ENCODE measurements around the gene RBM17. TPM values are rescaled to one million over a fixed set of nuclear protein-coding genes. Genes with fewer than 3 reads are reported as not detected.

RBM17 gene
- total RNA-seq, 1 experiment from 2014 or later: 160 TPM

DNA sequence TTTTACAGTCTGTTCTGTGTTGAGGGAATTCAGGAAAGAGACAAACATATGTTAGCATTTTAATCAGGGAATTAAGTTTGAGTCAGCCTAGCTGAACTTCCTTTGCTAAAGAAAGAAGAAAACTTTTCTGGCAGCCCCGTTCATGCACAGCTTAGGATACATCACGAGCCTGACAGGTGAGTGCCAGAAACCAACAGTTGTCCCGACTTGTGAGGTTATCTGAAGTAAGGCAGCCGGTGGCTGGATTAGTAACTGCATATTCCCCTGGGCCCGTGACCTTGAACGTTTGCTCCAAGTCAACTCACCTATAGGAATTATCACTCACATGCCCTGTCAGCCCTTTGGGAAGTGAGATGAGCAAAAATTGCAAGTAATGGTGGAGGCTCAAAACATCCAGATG lies 24.1 kb downstream of the RBM17 start (continued):
- TF ChIP-seq, protein P1, sequence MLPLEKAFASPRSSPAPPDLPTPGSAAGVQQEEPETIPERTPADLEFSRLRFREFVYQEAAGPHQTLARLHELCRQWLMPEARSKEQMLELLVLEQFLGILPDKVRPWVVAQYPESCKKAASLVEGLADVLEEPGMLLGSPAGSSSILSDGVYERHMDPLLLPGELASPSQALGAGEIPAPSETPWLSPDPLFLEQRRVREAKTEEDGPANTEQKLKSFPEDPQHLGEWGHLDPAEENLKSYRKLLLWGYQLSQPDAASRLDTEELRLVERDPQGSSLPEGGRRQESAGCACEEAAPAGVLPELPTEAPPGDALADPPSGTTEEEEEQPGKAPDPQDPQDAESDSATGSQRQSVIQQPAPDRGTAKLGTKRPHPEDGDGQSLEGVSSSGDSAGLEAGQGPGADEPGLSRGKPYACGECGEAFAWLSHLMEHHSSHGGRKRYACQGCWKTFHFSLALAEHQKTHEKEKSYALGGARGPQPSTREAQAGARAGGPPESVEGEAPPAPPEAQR (CRISPR knock-in tag; IDR thresholded peaks at IDR 0.05): no peak
- TF ChIP-seq, protein P2, sequence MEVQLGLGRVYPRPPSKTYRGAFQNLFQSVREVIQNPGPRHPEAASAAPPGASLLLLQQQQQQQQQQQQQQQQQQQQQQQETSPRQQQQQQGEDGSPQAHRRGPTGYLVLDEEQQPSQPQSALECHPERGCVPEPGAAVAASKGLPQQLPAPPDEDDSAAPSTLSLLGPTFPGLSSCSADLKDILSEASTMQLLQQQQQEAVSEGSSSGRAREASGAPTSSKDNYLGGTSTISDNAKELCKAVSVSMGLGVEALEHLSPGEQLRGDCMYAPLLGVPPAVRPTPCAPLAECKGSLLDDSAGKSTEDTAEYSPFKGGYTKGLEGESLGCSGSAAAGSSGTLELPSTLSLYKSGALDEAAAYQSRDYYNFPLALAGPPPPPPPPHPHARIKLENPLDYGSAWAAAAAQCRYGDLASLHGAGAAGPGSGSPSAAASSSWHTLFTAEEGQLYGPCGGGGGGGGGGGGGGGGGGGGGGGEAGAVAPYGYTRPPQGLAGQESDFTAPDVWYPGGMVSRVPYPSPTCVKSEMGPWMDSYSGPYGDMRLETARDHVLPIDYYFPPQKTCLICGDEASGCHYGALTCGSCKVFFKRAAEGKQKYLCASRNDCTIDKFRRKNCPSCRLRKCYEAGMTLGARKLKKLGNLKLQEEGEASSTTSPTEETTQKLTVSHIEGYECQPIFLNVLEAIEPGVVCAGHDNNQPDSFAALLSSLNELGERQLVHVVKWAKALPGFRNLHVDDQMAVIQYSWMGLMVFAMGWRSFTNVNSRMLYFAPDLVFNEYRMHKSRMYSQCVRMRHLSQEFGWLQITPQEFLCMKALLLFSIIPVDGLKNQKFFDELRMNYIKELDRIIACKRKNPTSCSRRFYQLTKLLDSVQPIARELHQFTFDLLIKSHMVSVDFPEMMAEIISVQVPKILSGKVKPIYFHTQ (CRISPR knock-in tag; IDR thresholded peaks at IDR 0.05): no peak
- TF ChIP-seq GRHL2 (CRISPR knock-in tag; IDR thresholded peaks at IDR 0.05; ENCODE audit: insufficient replicate concordance, severe bottlenecking) (no peak), CREM (CRISPR knock-in tag; IDR thresholded peaks at IDR 0.05) (no peak), TP53 (CRISPR knock-in tag; IDR thresholded peaks at IDR 0.05) (no peak), GABPB1 (CRISPR knock-in tag; IDR thresholded peaks at IDR 0.05) (no peak)
- TF ChIP-seq, protein P3, sequence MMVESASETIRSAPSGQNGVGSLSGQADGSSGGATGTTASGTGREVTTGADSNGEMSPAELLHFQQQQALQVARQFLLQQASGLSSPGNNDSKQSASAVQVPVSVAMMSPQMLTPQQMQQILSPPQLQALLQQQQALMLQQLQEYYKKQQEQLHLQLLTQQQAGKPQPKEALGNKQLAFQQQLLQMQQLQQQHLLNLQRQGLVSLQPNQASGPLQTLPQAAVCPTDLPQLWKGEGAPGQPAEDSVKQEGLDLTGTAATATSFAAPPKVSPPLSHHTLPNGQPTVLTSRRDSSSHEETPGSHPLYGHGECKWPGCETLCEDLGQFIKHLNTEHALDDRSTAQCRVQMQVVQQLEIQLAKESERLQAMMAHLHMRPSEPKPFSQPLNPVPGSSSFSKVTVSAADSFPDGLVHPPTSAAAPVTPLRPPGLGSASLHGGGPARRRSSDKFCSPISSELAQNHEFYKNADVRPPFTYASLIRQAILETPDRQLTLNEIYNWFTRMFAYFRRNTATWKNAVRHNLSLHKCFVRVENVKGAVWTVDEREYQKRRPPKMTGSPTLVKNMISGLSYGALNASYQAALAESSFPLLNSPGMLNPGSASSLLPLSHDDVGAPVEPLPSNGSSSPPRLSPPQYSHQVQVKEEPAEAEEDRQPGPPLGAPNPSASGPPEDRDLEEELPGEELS (CRISPR knock-in tag; IDR thresholded peaks at IDR 0.05): no peak

DNA sequence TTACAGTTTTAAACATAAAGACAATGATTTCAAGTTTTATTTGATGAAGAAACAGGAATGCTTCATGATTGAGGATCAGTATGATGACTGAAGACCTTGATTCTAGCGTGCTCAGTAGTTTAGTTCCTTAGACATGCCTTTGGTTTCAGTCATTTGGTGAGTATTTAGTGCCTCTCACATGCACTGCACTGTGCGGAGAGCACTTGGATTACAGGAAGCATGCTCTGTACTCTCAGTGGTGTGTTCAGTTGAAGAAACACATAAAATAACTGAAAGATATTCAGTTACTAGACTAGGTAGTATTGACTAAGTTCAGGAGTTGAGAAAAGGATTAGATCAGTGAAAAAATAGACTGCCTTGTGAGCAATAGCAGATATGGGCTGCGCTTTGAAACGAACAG lies 25.5 kb downstream of the RBM17 start:
- no peak for ATAC-seq
- no peaks in the 10 kb centered on the region for H3K27me3 Mint-ChIP-seq (ENCODE audit: low read depth)
- no peak for TF ChIP-seq SMAD3 (CRISPR knock-in tag; IDR thresholded peaks at IDR 0.05; ENCODE audit: borderline replicate concordance)
- no peak for TF ChIP-seq FOXJ3 (CRISPR knock-in tag; IDR thresholded peaks at IDR 0.05; ENCODE audit: borderline replicate concordance)
- TF ChIP-seq, protein P4, sequence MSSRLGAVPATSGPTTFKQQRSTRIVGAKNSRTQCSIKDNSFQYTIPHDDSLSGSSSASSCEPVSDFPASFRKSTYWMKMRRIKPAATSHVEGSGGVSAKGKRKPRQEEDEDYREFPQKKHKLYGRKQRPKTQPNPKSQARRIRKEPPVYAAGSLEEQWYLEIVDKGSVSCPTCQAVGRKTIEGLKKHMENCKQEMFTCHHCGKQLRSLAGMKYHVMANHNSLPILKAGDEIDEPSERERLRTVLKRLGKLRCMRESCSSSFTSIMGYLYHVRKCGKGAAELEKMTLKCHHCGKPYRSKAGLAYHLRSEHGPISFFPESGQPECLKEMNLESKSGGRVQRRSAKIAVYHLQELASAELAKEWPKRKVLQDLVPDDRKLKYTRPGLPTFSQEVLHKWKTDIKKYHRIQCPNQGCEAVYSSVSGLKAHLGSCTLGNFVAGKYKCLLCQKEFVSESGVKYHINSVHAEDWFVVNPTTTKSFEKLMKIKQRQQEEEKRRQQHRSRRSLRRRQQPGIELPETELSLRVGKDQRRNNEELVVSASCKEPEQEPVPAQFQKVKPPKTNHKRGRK (CRISPR knock-in tag; IDR thresholded peaks at IDR 0.05; ENCODE audit: borderline replicate concordance): no peak
- TF ChIP-seq CREM (CRISPR knock-in tag; IDR thresholded peaks at IDR 0.05): no peak
- no peak for TF ChIP-seq ZNF219 (CRISPR knock-in tag; IDR thresholded peaks at IDR 0.05; ENCODE audit: borderline replicate concordance)
- TF ChIP-seq NFYB (CRISPR knock-in tag; conservative IDR thresholded peaks at IDR 0.05; ENCODE audit: low read depth): no peak
- TF ChIP-seq, protein P5, sequence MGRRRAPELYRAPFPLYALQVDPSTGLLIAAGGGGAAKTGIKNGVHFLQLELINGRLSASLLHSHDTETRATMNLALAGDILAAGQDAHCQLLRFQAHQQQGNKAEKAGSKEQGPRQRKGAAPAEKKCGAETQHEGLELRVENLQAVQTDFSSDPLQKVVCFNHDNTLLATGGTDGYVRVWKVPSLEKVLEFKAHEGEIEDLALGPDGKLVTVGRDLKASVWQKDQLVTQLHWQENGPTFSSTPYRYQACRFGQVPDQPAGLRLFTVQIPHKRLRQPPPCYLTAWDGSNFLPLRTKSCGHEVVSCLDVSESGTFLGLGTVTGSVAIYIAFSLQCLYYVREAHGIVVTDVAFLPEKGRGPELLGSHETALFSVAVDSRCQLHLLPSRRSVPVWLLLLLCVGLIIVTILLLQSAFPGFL (CRISPR knock-in tag; IDR thresholded peaks at IDR 0.05; ENCODE audit: borderline replicate concordance): no peak
- TF ChIP-seq NR2C2 (CRISPR knock-in tag; IDR thresholded peaks at IDR 0.05): no peak
- no peak for TF ChIP-seq ZNF317 (CRISPR knock-in tag; IDR thresholded peaks at IDR 0.05; ENCODE audit: borderline replicate concordance, low read depth)
- TF ChIP-seq GRHL2 (CRISPR knock-in tag; IDR thresholded peaks at IDR 0.05; ENCODE audit: insufficient replicate concordance, severe bottlenecking): no peak
- TF ChIP-seq, protein P6, sequence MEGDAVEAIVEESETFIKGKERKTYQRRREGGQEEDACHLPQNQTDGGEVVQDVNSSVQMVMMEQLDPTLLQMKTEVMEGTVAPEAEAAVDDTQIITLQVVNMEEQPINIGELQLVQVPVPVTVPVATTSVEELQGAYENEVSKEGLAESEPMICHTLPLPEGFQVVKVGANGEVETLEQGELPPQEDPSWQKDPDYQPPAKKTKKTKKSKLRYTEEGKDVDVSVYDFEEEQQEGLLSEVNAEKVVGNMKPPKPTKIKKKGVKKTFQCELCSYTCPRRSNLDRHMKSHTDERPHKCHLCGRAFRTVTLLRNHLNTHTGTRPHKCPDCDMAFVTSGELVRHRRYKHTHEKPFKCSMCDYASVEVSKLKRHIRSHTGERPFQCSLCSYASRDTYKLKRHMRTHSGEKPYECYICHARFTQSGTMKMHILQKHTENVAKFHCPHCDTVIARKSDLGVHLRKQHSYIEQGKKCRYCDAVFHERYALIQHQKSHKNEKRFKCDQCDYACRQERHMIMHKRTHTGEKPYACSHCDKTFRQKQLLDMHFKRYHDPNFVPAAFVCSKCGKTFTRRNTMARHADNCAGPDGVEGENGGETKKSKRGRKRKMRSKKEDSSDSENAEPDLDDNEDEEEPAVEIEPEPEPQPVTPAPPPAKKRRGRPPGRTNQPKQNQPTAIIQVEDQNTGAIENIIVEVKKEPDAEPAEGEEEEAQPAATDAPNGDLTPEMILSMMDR (IDR thresholded peaks at IDR 0.05): no peak
- TF ChIP-seq MXD4 (CRISPR knock-in tag; IDR thresholded peaks at IDR 0.05; ENCODE audit: borderline replicate concordance): no peak
- TF ChIP-seq, protein P7, sequence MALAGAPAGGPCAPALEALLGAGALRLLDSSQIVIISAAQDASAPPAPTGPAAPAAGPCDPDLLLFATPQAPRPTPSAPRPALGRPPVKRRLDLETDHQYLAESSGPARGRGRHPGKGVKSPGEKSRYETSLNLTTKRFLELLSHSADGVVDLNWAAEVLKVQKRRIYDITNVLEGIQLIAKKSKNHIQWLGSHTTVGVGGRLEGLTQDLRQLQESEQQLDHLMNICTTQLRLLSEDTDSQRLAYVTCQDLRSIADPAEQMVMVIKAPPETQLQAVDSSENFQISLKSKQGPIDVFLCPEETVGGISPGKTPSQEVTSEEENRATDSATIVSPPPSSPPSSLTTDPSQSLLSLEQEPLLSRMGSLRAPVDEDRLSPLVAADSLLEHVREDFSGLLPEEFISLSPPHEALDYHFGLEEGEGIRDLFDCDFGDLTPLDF (CRISPR knock-in tag; IDR thresholded peaks at IDR 0.05): no peak
- TF ChIP-seq, protein P2 (CRISPR knock-in tag; IDR thresholded peaks at IDR 0.05): no peak

More for the DNA sequence above, 25.5 kb downstream of the RBM17 start:
- Mint-ChIP-seq H3K9me3 (no peaks in the 10 kb centered on the region), H3K27ac (no peak overlapping the region), H3K36me3 (peaks cover 66% of the 10 kb centered on the region), H3K4me1 (peaks cover 7% of the 10 kb centered on the region), H3K4me3 (no peak overlapping the region)
- CTCF ChIA-PET: no interaction called here
- no peak for DNase-seq (ENCODE audit: low spot score)
- POLR2A ChIA-PET: no interaction called here
